Measurements from ENCODE around the gene ACSM5. TPM values are rescaled to one million over a fixed set of nuclear protein-coding genes. Genes with fewer than 3 reads are reported as not detected.
"Not testable (repeated sequence)": the region's sequence is repeated elsewhere in the genome, so short reads cannot be mapped to it uniquely, and the experiment has no call there.

The ACSM5 gene
- polyA plus RNA-seq, 1 donor: 0.48 TPM

DNA sequence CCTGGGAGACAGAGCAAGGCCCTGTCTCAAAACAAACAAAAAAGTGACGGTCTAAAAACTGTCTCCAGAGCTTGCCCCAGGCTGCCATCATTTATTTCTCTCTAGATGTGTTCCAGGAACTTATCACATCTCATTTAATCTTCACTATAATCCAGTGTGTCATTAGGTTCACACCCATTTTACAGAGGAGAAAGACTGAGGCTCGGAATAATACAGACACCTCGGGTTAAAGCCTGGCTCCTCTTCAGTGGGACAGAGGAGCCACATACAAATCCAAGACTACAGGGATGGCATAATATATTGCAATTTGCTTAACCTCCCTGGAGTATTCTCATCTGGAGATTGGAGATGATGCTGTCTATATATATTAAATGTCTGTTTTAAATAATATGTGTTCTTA, 10.7 kb upstream of the ACSM5 start:
- Histone ChIP-seq H3K27me3 (ENCODE audit: control insufficient read depth, insufficient read depth, low read length) (no peaks in the 10 kb centered on the region), H3K4me1 (ENCODE audit: control insufficient read depth, insufficient read depth, low read length) (peaks cover 33% of the 10 kb centered on the region), H3K27ac (ENCODE audit: low read length) (no peak overlapping the region), H3K4me3 (ENCODE audit: low read length) (no peak overlapping the region), H3K9me3 (ENCODE audit: control insufficient read depth, low read depth, low read length) (no peaks in the 10 kb centered on the region), H3K36me3 (ENCODE audit: control insufficient read depth, insufficient read depth, low read length) (no peaks in the 10 kb centered on the region)
- no CpG with 5 or more reads among the region's 3 CpGs for WGBS (ENCODE audit: insufficient coverage, low lambda C conversion rate)
- no peak for DNase-seq

DNA sequence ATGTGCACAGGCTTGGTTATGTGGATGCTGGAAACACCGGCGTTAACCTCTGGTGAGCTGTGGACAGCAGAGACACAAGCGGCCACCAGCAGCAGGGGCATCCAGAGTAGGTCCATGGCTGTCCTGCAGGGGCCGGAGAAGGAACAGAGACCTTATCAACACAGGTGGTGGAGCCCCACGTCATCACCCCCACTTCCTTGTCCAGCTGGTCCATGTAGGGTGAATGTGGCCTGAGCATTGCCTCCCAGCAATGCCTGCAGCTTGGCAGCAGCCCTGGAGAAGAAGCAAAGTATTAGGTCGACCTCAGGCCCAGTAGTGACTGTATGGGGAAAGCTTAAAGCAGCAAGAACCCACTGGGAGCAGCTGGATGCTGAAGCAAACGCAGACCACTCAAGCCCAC, 10.1 kb upstream of the ACSM5 start:
- Histone ChIP-seq H3K27me3 (ENCODE audit: control insufficient read depth, insufficient read depth, low read length) (no peaks in the 10 kb centered on the region), H3K27ac (ENCODE audit: low read length) (no peak overlapping the region), H3K36me3 (ENCODE audit: control insufficient read depth, insufficient read depth, low read length) (no peaks in the 10 kb centered on the region), H3K4me1 (ENCODE audit: control insufficient read depth, insufficient read depth, low read length) (peaks cover 27% of the 10 kb centered on the region), H3K4me3 (ENCODE audit: low read length) (no peak overlapping the region), H3K9me3 (ENCODE audit: control insufficient read depth, low read depth, low read length) (no peaks in the 10 kb centered on the region)
- no CpG with 5 or more reads among the region's 7 CpGs for WGBS (ENCODE audit: insufficient coverage, low lambda C conversion rate)
- no peak for DNase-seq

DNA sequence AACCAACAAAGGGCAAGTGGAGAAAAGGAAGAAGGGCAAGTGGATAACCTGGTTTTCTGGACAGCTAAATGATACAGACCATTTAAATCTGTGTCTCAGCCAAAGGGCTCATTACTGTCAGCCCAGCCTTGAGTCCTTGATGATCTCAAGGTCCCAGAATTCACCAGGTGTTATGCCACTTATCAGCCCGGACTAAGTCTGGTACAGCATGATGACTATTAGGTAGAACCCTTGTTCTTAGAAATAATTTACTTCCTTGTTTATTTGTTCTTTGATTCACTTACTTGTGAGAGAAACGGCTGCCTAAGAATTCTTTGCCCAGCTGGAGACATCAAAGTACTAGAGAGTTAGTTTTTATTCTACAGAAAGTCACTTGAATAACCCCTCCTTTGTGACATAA, 8.3 kb upstream of the ACSM5 start:
- DNase-seq: peak; percentile 20 to 66
- Histone ChIP-seq H3K9me3 (ENCODE audit: control insufficient read depth, low read depth, low read length) (no peaks in the 10 kb centered on the region), H3K4me1 (ENCODE audit: control insufficient read depth, insufficient read depth, low read length) (peaks cover 21% of the 10 kb centered on the region), H3K4me3 (ENCODE audit: low read length) (no peak overlapping the region), H3K27ac (ENCODE audit: low read length) (peak overlapping the region; percentile 4), H3K36me3 (ENCODE audit: control insufficient read depth, insufficient read depth, low read length) (no peaks in the 10 kb centered on the region), H3K27me3 (ENCODE audit: control insufficient read depth, insufficient read depth, low read length) (no peaks in the 10 kb centered on the region)
- WGBS (ENCODE audit: insufficient coverage, low lambda C conversion rate): no CpG with 5 or more reads among the region's 2 CpGs

DNA sequence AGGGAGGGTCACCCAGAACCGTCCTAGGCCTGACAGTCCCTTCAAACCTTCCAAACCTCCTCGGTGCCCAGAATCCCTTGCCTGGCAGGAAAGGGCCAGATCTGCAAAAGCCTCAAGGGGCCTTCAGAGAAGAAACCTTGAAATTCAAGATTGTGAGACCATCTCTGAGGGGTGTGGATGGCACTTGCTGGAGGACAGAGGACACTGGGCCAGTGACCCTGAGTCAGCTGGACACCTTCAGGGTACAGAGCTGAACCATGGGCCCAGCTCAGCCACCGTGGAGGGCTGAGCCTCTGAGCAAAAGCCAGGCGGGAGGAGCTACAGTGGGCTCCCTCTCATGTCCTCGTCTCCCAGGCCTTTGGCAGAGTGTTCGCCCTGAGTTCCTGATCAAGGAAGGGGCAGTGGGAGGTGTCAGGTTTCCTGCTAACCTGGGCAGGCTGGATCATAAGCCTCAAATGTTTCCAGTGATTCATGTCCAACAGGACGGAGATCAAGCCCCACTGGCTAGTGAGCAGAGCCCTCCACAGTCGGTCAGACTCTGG, 7.8 kb upstream of the ACSM5 start:
- no peaks in the 10 kb centered on the region for H3K27me3 ChIP-seq (ENCODE audit: control insufficient read depth, insufficient read depth, low read length)

DNA sequence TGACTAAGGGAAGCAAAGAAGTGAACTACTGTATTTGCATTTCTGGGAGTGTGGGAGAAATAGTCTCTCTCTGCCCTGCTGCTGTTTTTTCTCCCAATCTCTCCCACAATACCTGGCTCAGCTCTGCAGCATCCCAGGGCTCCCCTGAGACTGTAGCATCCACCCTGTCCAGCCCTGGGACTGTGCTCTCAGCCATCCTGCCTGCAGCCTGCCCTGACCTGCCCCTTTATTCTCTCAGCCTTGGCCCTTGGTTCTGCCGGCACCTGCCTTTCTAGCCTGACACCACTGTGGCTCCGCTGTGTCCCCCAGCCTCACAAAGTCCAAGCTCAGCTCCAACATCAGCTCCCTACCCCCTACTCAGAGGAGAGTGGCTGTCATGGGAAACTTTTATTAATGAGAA, 6.7 kb upstream of the ACSM5 start:
- no CpG with 5 or more reads among the region's 2 CpGs for WGBS (ENCODE audit: insufficient coverage, low lambda C conversion rate)
- no peaks in the 10 kb centered on the region for H3K9me3 ChIP-seq (ENCODE audit: control insufficient read depth, low read depth, low read length)

More for the DNA sequence above, 7.8 kb upstream of the ACSM5 start:
- H3K9me3 ChIP-seq (ENCODE audit: control insufficient read depth, low read depth, low read length): no peaks in the 10 kb centered on the region
- no peak for DNase-seq
- peaks cover 16% of the 10 kb centered on the region for H3K4me1 ChIP-seq (ENCODE audit: control insufficient read depth, insufficient read depth, low read length)
- H3K36me3 ChIP-seq (ENCODE audit: control insufficient read depth, insufficient read depth, low read length): no peaks in the 10 kb centered on the region
- no peak overlapping the region for H3K4me3 ChIP-seq (ENCODE audit: low read length)
- WGBS (ENCODE audit: insufficient coverage, low lambda C conversion rate): no CpG with 5 or more reads among the region's 8 CpGs
- peak overlapping the region; percentile 4 for H3K27ac ChIP-seq (ENCODE audit: low read length)

DNA sequence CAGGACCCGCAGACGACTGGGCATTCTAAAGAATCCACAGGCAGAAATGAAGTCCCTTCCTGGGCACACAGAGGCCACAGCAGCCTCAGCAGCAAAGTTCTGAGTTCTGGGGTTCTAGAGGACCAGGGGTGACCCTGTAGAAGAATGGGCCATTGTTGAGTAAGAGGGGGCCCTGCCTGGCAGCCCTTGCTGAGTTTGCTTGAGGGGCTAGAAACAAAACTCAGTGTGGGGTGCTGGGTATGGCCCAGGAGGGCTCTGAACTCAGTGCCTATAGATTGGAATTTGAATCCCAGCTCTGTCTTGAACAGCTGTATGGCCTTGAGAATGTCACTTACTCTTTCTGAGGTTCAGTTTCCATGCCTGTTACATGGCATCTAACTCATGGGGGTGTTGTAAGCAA, 4.7 kb upstream of the ACSM5 start, which contains the start of gene PDILT:
PDILT (minus strand) TSS at position 101 of the 400 bp plus-strand sequence. CDS start 5,437 bp downstream, outside the sequence.
- no peaks in the 10 kb centered on the region for H3K36me3 ChIP-seq (ENCODE audit: control insufficient read depth, insufficient read depth, low read length)
- H3K27me3 ChIP-seq (ENCODE audit: control insufficient read depth, insufficient read depth, low read length): no peaks in the 10 kb centered on the region
- no peak within 1 kb of the TSS for H3K27ac ChIP-seq (ENCODE audit: low read length)
- H3K4me3 ChIP-seq (ENCODE audit: low read length): no peak within 1 kb of the TSS
- DNase-seq: no peak
- H3K4me1 ChIP-seq (ENCODE audit: control insufficient read depth, insufficient read depth, low read length): peaks cover 4% of the 10 kb centered on the region
- H3K9me3 ChIP-seq (ENCODE audit: control insufficient read depth, low read depth, low read length): no peaks in the 10 kb centered on the region
- WGBS (ENCODE audit: insufficient coverage, low lambda C conversion rate): no CpG with 5 or more reads among the region's 2 CpGs

More for the DNA sequence above, 6.7 kb upstream of the ACSM5 start:
- no peak overlapping the region for H3K27ac ChIP-seq (ENCODE audit: low read length)
- no peaks in the 10 kb centered on the region for H3K27me3 ChIP-seq (ENCODE audit: control insufficient read depth, insufficient read depth, low read length)
- peaks cover 7% of the 10 kb centered on the region for H3K4me1 ChIP-seq (ENCODE audit: control insufficient read depth, insufficient read depth, low read length)
- H3K36me3 ChIP-seq (ENCODE audit: control insufficient read depth, insufficient read depth, low read length): no peaks in the 10 kb centered on the region
- no peak overlapping the region for H3K4me3 ChIP-seq (ENCODE audit: low read length)
- DNase-seq: no peak

DNA sequence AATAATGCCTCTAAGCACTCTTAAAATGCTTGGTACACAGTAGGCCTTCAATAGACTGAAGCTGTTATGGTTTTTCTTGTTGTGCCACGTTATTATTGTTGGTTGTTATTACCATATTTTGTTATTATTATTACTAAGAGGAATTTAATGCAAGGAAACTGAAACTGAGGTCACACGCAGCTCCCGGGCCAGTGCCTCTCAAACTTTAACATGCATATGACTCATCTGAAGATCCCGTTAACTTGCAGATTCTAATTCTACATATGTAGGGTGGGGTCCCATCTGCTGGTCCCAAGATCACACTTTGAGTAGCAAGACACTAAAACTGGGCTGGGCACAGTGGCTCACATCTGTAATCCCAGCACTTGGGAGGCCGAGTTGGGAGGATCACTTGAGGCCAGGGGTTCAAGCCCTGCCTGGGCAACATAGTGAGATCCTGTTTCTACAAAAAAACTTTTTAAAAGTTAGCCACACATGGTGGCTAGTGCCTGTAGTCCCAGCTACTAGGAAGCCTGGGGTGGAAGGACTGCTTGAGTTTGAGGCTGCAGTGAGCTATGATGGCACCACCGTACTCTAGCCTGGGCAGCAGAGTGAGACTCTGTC, 888 bp downstream of the ACSM5 start:
- DNase-seq: peak in 1 of 2 donors; percentile 30
- no peak overlapping the region for H3K27ac ChIP-seq (ENCODE audit: low read length)
- H3K36me3 ChIP-seq (ENCODE audit: control insufficient read depth, insufficient read depth, low read length): no peaks in the 10 kb centered on the region
- H3K27me3 ChIP-seq (ENCODE audit: control insufficient read depth, insufficient read depth, low read length): no peaks in the 10 kb centered on the region
- WGBS (ENCODE audit: insufficient coverage, low lambda C conversion rate): 86% methylated on average over 1 of the region's 6 CpGs
- no peaks in the 10 kb centered on the region for H3K4me1 ChIP-seq (ENCODE audit: control insufficient read depth, insufficient read depth, low read length)
- H3K9me3 ChIP-seq (ENCODE audit: control insufficient read depth, low read depth, low read length): no peaks in the 10 kb centered on the region
- no peak overlapping the region for H3K4me3 ChIP-seq (ENCODE audit: low read length)

DNA sequence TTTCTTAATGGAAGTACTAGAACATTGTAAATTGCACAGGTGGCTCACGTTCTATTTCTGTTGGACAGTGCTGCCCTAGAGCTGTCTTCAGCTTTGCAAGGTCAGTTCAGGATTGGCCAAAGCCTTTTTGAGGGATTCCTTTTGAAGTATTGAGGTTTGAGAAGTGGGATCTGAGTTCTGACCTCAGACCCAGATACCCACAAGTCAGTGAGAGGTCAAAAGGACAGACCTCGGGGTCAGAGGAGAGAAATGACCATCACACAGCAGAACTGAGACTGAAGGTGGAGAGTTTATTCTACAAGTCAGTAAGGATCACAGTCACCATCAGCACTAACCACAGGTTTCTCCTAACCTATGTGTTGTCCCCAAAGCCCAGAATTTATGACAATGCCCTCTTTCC, 1.7 kb downstream of the ACSM5 start:
- Histone ChIP-seq H3K4me3 (ENCODE audit: low read length) (no peak overlapping the region), H3K27me3 (ENCODE audit: control insufficient read depth, insufficient read depth, low read length) (no peaks in the 10 kb centered on the region), H3K9me3 (ENCODE audit: control insufficient read depth, low read depth, low read length) (no peaks in the 10 kb centered on the region), H3K27ac (ENCODE audit: low read length) (no peak overlapping the region), H3K36me3 (ENCODE audit: control insufficient read depth, insufficient read depth, low read length) (no peaks in the 10 kb centered on the region), H3K4me1 (ENCODE audit: control insufficient read depth, insufficient read depth, low read length) (no peaks in the 10 kb centered on the region)
- DNase-seq: no peak
- no CpG with 5 or more reads among the region's 2 CpGs for WGBS (ENCODE audit: insufficient coverage, low lambda C conversion rate)

DNA sequence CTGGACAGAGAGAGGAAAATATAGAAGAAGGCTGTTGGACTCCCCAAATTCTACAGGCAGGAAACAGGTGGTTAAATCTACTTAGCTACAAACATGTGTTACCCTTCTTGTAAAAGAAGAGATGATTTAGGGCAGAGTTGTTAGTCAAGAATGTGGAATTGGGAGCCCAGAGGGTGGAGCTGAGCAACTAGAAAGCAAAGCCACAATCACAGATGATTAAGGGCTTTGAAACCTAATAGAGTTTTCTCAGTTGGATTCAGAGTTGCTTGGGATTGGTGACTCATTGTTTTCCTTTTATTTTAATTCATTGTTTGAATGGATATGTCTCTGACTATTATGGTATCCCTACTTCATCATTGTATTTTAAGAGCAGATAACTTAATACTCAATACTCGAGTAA, 6.2 kb downstream of the ACSM5 start:
- Histone ChIP-seq H3K4me3 (ENCODE audit: low read length) (no peak overlapping the region), H3K27ac (ENCODE audit: low read length) (no peak overlapping the region)

DNA sequence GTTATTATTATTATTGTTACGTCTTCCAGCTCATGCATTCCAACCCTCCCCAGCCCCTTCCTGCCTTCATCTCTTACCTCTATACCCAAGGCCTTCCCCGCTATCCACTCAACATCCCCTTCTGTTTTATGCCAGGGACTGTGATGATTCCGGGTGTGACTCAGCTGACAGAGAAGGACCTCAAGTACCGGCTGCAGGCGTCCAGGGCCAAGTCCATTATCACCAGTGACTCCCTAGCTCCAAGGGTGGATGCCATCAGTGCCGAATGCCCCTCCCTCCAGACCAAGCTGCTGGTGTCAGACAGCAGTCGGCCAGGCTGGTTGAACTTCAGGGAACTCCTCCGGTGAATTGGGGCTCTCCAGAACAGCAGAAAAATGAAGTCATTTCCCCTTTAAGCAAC, 9.8 kb downstream of the ACSM5 start:
- H3K4me1 ChIP-seq (ENCODE audit: control insufficient read depth, insufficient read depth, low read length); DNase-seq; H3K9me3 ChIP-seq (ENCODE audit: control insufficient read depth, low read depth, low read length); H3K27me3 ChIP-seq (ENCODE audit: control insufficient read depth, insufficient read depth, low read length); H3K36me3 ChIP-seq (ENCODE audit: control insufficient read depth, insufficient read depth, low read length); H3K27ac ChIP-seq (ENCODE audit: low read length); H3K4me3 ChIP-seq (ENCODE audit: low read length): not testable (repeated sequence)
- WGBS (ENCODE audit: insufficient coverage, low lambda C conversion rate): no CpG with 5 or more reads among the region's 8 CpGs

More for the DNA sequence above, 6.2 kb downstream of the ACSM5 start:
- Histone ChIP-seq H3K36me3 (ENCODE audit: control insufficient read depth, insufficient read depth, low read length) (no peaks in the 10 kb centered on the region), H3K27me3 (ENCODE audit: control insufficient read depth, insufficient read depth, low read length) (no peaks in the 10 kb centered on the region), H3K4me1 (ENCODE audit: control insufficient read depth, insufficient read depth, low read length) (no peaks in the 10 kb centered on the region), H3K9me3 (ENCODE audit: control insufficient read depth, low read depth, low read length) (no peaks in the 10 kb centered on the region)
- 100% methylated on average over 1 of the region's 1 CpG for WGBS (ENCODE audit: insufficient coverage, low lambda C conversion rate)
- DNase-seq: no peak

DNA sequence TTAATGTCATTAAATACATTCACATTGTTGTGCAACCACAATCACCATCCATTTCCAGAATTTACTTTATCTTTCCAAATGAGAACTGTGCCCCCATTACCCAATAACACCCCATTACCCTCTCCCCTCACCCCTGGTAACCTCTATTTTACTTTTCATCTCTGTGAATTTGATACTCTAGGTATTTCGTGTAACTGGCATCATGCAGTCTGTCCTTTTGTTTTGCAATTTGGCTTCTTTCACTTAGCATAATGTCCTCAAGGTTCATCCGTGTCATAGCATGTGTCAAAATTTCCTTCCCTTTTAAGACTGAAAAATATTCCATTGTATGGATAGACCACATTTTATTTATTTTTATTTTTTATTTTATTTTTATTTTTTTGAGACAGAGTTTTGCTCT, 12.4 kb downstream of the ACSM5 start:
- not testable (repeated sequence) for H3K27me3 ChIP-seq (ENCODE audit: control insufficient read depth, insufficient read depth, low read length); H3K4me3 ChIP-seq (ENCODE audit: low read length); H3K27ac ChIP-seq (ENCODE audit: low read length); H3K9me3 ChIP-seq (ENCODE audit: control insufficient read depth, low read depth, low read length); H3K36me3 ChIP-seq (ENCODE audit: control insufficient read depth, insufficient read depth, low read length); DNase-seq
- H3K4me1 ChIP-seq (ENCODE audit: control insufficient read depth, insufficient read depth, low read length): peaks cover 14% of the 10 kb centered on the region
- WGBS (ENCODE audit: insufficient coverage, low lambda C conversion rate): no CpG with 5 or more reads among the region's 2 CpGs
